Prostate gland (tissue), 2 donors: ENCODE measurements around the gene OPN1SW.

ENCODE experiments used
- POLR2A ChIP-seq: fragments of 450-650 bp; IDR thresholded peaks from one replicate; pipeline ENCODE4 v1.6.1; 2016; ENCODE audit warnings: antibody characterized with exemption, mild to moderate bottlenecking
- POLR2AphosphoS5 ChIP-seq: sonication (generic); formaldehyde crosslinking; IDR thresholded peaks from one replicate; pipeline ENCODE4 v1.6.1; 2017; ENCODE audit warnings: antibody characterized with exemption
- TF ChIP-seq, protein P1 (sequence below), 4 experiments: fragments of 200-600 bp in 2 of 4; fragments of 450-650 bp in 2 of 4; sonication (generic) in 2 of 4; IDR thresholded peaks; 1 replicate in 3 of 4; 2 replicates in 1 of 4; pipeline ENCODE4 v1.5.1; 2016 to 2019; ENCODE audit warnings: antibody characterized with exemption in 4 of 4, mild to moderate bottlenecking in 2 of 4, moderate library complexity in 2 of 4

GRCh38 chr7:128773604-128774003 lies 2.0 kb downstream of the OPN1SW start:
- TF ChIP-seq, protein P1, sequence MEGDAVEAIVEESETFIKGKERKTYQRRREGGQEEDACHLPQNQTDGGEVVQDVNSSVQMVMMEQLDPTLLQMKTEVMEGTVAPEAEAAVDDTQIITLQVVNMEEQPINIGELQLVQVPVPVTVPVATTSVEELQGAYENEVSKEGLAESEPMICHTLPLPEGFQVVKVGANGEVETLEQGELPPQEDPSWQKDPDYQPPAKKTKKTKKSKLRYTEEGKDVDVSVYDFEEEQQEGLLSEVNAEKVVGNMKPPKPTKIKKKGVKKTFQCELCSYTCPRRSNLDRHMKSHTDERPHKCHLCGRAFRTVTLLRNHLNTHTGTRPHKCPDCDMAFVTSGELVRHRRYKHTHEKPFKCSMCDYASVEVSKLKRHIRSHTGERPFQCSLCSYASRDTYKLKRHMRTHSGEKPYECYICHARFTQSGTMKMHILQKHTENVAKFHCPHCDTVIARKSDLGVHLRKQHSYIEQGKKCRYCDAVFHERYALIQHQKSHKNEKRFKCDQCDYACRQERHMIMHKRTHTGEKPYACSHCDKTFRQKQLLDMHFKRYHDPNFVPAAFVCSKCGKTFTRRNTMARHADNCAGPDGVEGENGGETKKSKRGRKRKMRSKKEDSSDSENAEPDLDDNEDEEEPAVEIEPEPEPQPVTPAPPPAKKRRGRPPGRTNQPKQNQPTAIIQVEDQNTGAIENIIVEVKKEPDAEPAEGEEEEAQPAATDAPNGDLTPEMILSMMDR (IDR thresholded peaks at IDR 0.05): no peak
- TF ChIP-seq POLR2AphosphoS5: no peak
- no peak for TF ChIP-seq POLR2A
